Activated CD8-positive, alpha-beta memory T cell treated with anti-CD3 and anti-CD28 coated beads, Interleukin-2, amount 10 ng/mL, durations not matched to agents 7 days and 5 days (primary cell): ENCODE data around the gene TTLL11. TPM values are rescaled to one million over a fixed set of nuclear protein-coding genes. Genes with fewer than 3 reads are reported as not detected.
A peak's percentile ranks its signal among the peaks of the same experiment; 100 is the strongest.

Experiments
- ATAC-seq: fragments of 150-1000 bp; cut with Tn5 transposase; one replicate; pipeline ENCODE4 v1.10.0; 2021; ENCODE audit warnings: moderate library complexity
- CTCF ChIA-PET: fragments of 350-600 bp; sonication (Branson Sonifier 250); formaldehyde crosslinking; loops from one replicate; lab custom pipeline; 2021; ENCODE audit warnings: antibody characterized with exemption; lab: Charles Lee
- DNase-seq: peaks from one replicate; pipeline ENCODE4 v3.0.0-alpha.2; 2020
- H3K27ac Mint-ChIP-seq: one replicate; pipeline ENCODE4 v1.8.0; 2021; ENCODE audit warnings: mild to moderate bottlenecking, mixed read lengths
- H3K27me3 Mint-ChIP-seq: one replicate; pipeline ENCODE4 v1.8.0; 2021; ENCODE audit warnings: mixed read lengths
- H3K36me3 Mint-ChIP-seq: one replicate; pipeline ENCODE4 v1.8.0; 2021; ENCODE audit warnings: mild to moderate bottlenecking, mixed read lengths
- H3K4me1 Mint-ChIP-seq: one replicate; pipeline ENCODE4 v1.8.0; 2021; ENCODE audit warnings: mixed read lengths
- H3K4me3 Mint-ChIP-seq: one replicate; pipeline ENCODE4 v1.8.0; 2021; ENCODE audit warnings: mild to moderate bottlenecking, moderate library complexity, mixed read lengths
- H3K9me3 Mint-ChIP-seq: one replicate; pipeline ENCODE4 v1.8.0; 2022; ENCODE audit warnings: low read depth, mixed read lengths
- total RNA-seq, 2 experiments: library from RNA; stranded (reverse); gene quantifications; one replicate each; pipeline ENCODE4 v1.2.3, GENCODE V29; 2021

TTLL11 gene
- total RNA-seq, 2 experiments from 2014 or later: 2.2 to 2.5 TPM

DNA sequence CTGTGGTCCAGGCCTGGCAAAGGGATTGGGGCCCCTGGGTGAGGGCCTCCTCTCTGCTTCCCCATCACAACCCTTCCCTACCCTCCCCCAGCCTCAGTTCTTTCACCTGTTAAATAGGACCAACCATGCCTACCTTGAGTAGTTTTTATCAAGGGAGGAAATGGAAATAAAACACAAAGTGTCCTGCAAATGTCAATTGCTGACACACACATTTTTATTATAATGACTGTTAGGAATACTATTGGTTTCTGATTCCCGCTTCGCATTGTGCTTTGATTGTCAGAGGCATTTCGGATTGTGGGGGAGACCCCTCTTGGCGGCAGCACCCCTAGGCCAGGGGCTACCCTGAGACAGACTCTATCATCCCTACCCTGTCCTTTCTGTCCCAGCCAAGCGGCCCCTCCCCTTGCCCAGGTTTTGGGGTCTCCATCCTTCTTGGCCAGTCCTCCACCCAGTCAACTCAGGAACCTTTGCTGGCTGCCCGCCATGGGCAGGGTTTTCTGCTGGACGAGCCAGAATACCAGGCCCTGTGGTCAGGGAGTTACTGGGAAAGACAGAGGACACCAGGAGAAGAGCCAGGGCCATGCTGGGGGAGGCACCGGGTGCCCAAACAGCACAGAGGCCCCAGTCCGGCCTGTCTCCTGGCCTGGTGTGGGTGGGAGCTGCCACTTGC is 18.4 kb upstream of the TTLL11 start:
- no peak overlapping the region for H3K4me3 Mint-ChIP-seq

DNA sequence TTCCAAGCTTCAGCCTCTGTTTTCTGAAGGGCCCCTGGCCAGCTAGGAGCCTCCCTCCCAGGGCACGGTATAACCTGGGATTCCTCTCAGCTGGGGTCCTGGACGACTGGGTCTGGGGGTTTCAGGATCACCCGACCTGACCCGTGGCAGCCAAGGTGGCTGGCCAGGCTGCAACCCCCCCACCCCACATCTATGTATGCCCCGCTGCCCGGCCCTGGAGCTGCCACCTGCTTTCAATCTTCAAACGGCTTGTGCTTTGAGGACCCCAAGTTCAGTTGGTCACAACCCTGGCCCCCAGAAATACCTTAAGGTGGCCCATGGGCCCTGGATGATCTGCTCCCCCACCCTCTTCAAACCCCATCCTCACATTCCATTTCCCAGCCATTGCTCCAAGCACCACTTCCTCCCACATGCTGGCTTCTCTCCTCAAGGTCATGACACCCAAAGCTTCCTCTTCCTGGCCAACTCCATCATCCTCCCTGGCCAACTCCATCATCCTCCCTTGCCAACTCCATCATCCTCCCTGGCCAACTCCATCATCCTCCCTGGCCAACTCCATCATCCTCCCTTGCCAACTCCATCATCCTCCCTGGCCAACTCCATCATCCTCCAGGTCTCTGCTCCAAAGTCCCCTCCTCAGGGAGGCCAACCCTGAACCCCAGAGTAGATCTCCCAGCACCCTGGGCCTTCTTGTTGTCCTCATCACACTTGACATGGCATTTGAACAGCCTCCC is 17.2 kb upstream of the TTLL11 start:
- H3K27ac Mint-ChIP-seq: no peak overlapping the region

More for the DNA sequence above, 18.4 kb upstream of the TTLL11 start:
- peaks cover 5% of the 10 kb centered on the region for H3K27me3 Mint-ChIP-seq
- CTCF ChIA-PET: interaction anchor here (2.7 to 5.1 kb wide), 2 partner anchors 13 kb away, joined by 7 to 26 read pairs; no protein-coding TSS in a partner anchor
- H3K4me1 Mint-ChIP-seq: no peaks in the 10 kb centered on the region
- DNase-seq (no peak), ATAC-seq (no peak)
- no peaks in the 10 kb centered on the region for H3K36me3 Mint-ChIP-seq
- H3K9me3 Mint-ChIP-seq: no peaks in the 10 kb centered on the region
- no peak overlapping the region for H3K27ac Mint-ChIP-seq

GRCh38 chr9:122109035-122109813 is 16.1 kb upstream of the TTLL11 start:
- CTCF ChIA-PET: interaction anchor here (4.0 to 5.1 kb wide), 2 partner anchors 11 to 14 kb away, joined by 24 to 26 read pairs; no protein-coding TSS in a partner anchor
- Mint-ChIP-seq H3K27me3 (no peaks in the 10 kb centered on the region), H3K27ac (no peak overlapping the region), H3K9me3 (peaks cover 1% of the 10 kb centered on the region), H3K36me3 (peaks cover under 1% of the 10 kb centered on the region), H3K4me1 (no peaks in the 10 kb centered on the region), H3K4me3 (no peak overlapping the region)
- DNase-seq: no peak
- no peak for ATAC-seq

More for the DNA sequence above, 17.2 kb upstream of the TTLL11 start:
- Mint-ChIP-seq H3K4me3 (no peak overlapping the region), H3K27me3 (peaks cover under 1% of the 10 kb centered on the region), H3K4me1 (no peaks in the 10 kb centered on the region), H3K9me3 (no peaks in the 10 kb centered on the region), H3K36me3 (no peaks in the 10 kb centered on the region)
- DNase-seq (no peak), ATAC-seq (no peak)
- CTCF ChIA-PET: interaction anchor here (2.7 to 5.1 kb wide), 2 partner anchors 12 to 14 kb away, joined by 7 to 26 read pairs; no protein-coding TSS in a partner anchor

DNA sequence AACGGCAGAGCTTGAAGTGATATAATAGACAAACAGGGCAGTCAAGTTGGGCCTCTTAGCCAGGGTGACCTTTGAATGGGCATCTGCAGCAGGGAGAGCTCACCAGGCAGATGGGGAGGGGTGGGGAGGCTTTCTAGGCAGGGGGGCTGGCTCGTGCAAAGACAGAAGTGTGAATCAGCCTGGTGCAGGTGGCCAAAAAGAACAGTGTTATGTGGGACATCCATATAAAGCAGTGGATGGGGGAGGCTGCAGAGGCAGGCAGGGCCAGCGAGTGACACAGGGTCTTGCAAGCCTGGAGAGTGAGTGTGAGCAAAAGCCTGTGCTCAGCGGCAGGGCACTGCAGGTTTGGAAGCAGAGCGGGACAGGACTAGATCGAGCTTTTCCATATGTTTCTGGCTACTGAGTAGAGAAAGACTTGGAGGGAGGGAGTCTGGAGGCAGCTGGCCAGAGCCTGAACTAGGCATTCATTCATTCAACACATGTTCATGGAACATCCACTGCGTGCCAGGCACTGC is 14.2 kb upstream of the TTLL11 start:
- ATAC-seq: no peak
- DNase-seq: no peak
- Mint-ChIP-seq H3K36me3 (peaks cover 4% of the 10 kb centered on the region), H3K27me3 (no peaks in the 10 kb centered on the region), H3K4me1 (no peaks in the 10 kb centered on the region), H3K27ac (no peak overlapping the region), H3K9me3 (peaks cover 8% of the 10 kb centered on the region), H3K4me3 (no peak overlapping the region)
- CTCF ChIA-PET: interaction anchor here (1.2 to 4.0 kb wide), 4 partner anchors 8 to 242 kb away, joined by 3 to 24 read pairs (median 7); no protein-coding TSS in a partner anchor

- ATAC-seq (no peak), DNase-seq (no peak)
- Mint-ChIP-seq H3K4me1 (no peaks in the 10 kb centered on the region), H3K4me3 (no peak overlapping the region), H3K36me3 (peaks cover 4% of the 10 kb centered on the region), H3K27ac (no peak overlapping the region), H3K9me3 (peaks cover 8% of the 10 kb centered on the region), H3K27me3 (no peaks in the 10 kb centered on the region)
- CTCF ChIA-PET: interaction anchor here (1.2 to 4.0 kb wide), 3 partner anchors 9 to 243 kb away, joined by 3 to 24 read pairs (median 8); no protein-coding TSS in a partner anchor
These were observed 13.5 kb upstream of the TTLL11 start for GRCh38 chr9:122106576-122106975.

- no peak for ATAC-seq
- peaks cover 2% of the 10 kb centered on the region for H3K4me1 Mint-ChIP-seq
- peaks cover 6% of the 10 kb centered on the region for H3K27me3 Mint-ChIP-seq
- no peak overlapping the region for H3K4me3 Mint-ChIP-seq
- peaks cover 8% of the 10 kb centered on the region for H3K9me3 Mint-ChIP-seq
- CTCF ChIA-PET: interaction anchor here (1.1 to 1.2 kb wide), 2 partner anchors 9 to 21 kb away, joined by 3 to 4 read pairs; no protein-coding TSS in a partner anchor
- no peak for DNase-seq
- H3K36me3 Mint-ChIP-seq: peaks cover 4% of the 10 kb centered on the region
- H3K27ac Mint-ChIP-seq: no peak overlapping the region
These were observed 10.9 kb upstream of the TTLL11 start for GRCh38 chr9:122103985-122104384.

DNA sequence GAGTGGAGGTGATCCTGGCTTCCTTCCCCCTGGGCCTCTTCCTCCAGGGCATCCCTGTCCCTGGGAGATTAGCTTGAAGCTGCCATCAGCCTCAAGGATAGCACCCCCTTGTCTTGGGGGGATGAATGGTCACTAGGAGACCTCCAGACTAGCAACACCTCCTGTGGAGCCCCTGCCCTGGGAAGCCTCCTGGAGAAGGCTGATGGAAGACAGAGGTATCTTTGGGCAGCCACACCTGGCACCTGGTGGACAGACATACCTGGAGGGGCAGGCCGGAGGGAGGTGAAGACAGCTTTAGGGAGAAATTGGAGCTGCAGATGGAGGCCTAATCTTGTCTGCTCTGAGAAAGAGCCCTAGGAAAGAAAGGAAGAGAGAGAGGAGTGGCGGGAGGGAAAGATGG is 9.0 kb upstream of the TTLL11 start:
- H3K27me3 Mint-ChIP-seq: peaks cover 12% of the 10 kb centered on the region
- no peak overlapping the region for H3K4me3 Mint-ChIP-seq
- peaks cover 2% of the 10 kb centered on the region for H3K4me1 Mint-ChIP-seq
- no peak for ATAC-seq
- H3K36me3 Mint-ChIP-seq: peaks cover 4% of the 10 kb centered on the region
- DNase-seq: no peak
- CTCF ChIA-PET: interaction anchor here (1.0 to 3.2 kb wide), 5 partner anchors 11 to 249 kb away, joined by 3 to 23 read pairs (median 4); no protein-coding TSS in a partner anchor
- H3K9me3 Mint-ChIP-seq: peaks cover 8% of the 10 kb centered on the region
- no peak overlapping the region for H3K27ac Mint-ChIP-seq

GRCh38 chr9:122100756-122101155 is 7.6 kb upstream of the TTLL11 start:
- H3K4me1 Mint-ChIP-seq: peaks cover 2% of the 10 kb centered on the region
- no peak for DNase-seq
- CTCF ChIA-PET: interaction anchor here (1.6 to 3.2 kb wide), 2 partner anchors 24 to 250 kb away, joined by 7 to 23 read pairs; no protein-coding TSS in a partner anchor
- no peak for ATAC-seq
- peaks cover 8% of the 10 kb centered on the region for H3K9me3 Mint-ChIP-seq
- H3K4me3 Mint-ChIP-seq: no peak overlapping the region
- H3K27ac Mint-ChIP-seq: no peak overlapping the region
- peaks cover 4% of the 10 kb centered on the region for H3K36me3 Mint-ChIP-seq
- H3K27me3 Mint-ChIP-seq: peaks cover 21% of the 10 kb centered on the region

DNA sequence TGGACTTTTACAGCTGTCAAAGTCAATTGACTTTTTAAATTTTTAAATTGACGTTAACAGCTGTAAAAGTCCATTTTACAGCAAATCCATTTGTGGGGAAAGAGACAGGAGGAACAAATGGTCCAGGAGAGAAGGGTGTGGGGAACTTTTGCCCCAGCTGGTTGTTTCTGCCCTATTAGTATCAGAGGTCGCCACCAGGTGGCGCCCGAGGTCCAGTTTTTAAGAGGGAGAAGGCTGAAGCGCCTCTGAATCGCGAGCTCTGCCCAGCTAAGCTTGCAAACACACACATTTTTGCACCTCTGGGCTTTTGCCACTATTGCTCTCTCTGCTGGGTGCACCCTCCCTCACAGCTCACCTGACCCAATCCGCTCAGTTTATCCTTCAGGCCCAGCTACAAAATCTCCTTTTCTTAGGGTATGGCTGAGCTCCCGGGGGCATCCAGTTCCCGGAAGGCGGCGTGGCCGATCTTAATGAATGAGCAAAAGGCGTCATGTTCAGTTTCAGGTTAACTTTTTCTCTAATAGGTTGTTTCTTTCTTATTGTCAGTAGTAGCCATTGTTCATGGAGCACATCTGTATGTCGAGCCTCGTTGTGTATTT is 6.3 kb upstream of the TTLL11 start:
- CTCF ChIA-PET: interaction anchor here (0.6 to 8.6 kb wide), 40 partner anchors 9 to 1489 kb away, joined by 3 to 294 read pairs (median 4); partner anchors contain the start of genes MORN5, MRRF, NDUFA8 and RBM18
- DNase-seq (peak; percentile 83), ATAC-seq (peak; percentile 78)
- Mint-ChIP-seq H3K4me1 (peaks cover 11% of the 10 kb centered on the region), H3K36me3 (peaks cover 4% of the 10 kb centered on the region), H3K9me3 (peaks cover 8% of the 10 kb centered on the region), H3K27me3 (peaks cover 30% of the 10 kb centered on the region), H3K4me3 (no peak overlapping the region), H3K27ac (no peak overlapping the region)

DNA sequence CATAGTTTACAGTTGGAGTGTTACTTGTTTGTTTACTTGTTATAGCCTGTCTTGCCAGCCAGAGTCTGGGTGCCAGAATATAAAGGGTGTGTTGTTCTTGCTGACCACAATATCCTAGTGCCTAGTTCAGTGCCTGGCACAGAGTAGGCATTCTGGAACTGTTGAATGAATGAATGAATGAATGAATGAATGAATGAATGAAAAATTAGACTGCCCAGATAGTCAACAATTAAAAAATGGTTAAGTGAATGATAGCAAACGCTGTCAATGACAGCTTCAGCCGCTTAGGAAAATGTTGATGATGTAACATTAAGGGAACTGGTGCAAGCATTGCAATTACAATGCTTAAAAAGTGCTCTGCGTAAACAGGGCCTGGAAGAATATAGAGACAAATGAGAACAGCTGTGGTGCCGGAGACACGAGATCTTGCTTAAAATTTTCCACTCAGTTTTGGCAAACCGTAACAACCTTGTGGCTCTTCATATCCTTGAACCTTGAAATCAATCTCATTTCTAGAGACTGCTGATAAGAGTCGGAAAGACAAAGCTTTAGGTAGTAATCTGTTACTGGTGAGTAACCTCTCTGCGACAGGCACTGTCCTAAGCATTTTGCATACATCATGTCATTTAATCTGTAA is 4.7 kb upstream of the TTLL11 start:
- peaks cover 37% of the 10 kb centered on the region for H3K27me3 Mint-ChIP-seq
- H3K9me3 Mint-ChIP-seq: no peaks in the 10 kb centered on the region
- H3K27ac Mint-ChIP-seq: no peak overlapping the region
- no peak overlapping the region for H3K4me3 Mint-ChIP-seq
- ATAC-seq (no peak), DNase-seq (no peak)
- CTCF ChIA-PET: interaction anchor here (0.9 to 8.6 kb wide), 14 partner anchors 9 to 737 kb away, joined by 3 to 294 read pairs (median 7); partner anchors contain the start of genes MORN5, MRRF, NDUFA8 and RBM18
- H3K36me3 Mint-ChIP-seq: no peaks in the 10 kb centered on the region
- peaks cover 15% of the 10 kb centered on the region for H3K4me1 Mint-ChIP-seq

- H3K4me1 Mint-ChIP-seq: peaks cover 20% of the 10 kb centered on the region
- H3K36me3 Mint-ChIP-seq: no peaks in the 10 kb centered on the region
- ATAC-seq (no peak), DNase-seq (no peak)
- no peaks in the 10 kb centered on the region for H3K9me3 Mint-ChIP-seq
- H3K27ac Mint-ChIP-seq: no peak overlapping the region
- H3K4me3 Mint-ChIP-seq: no peak overlapping the region
- H3K27me3 Mint-ChIP-seq: peaks cover 37% of the 10 kb centered on the region
- CTCF ChIA-PET: interaction anchor here (1.0 to 8.6 kb wide), 7 partner anchors 8 to 348 kb away, joined by 3 to 294 read pairs (median 17); partner anchors contain the start of genes MORN5 and NDUFA8
These were observed 3.7 kb upstream of the TTLL11 start for GRCh38 chr9:122096620-122097415.
